Stomach (tissue), 4 donors: ENCODE data around the gene MRPL33.

ENCODE experiments used
- EP300 ChIP-seq: sonication (generic); formaldehyde crosslinking; IDR thresholded peaks from one replicate; pipeline ENCODE4 v1.6.1; 2017; ENCODE audit warnings: antibody characterized with exemption
- POLR2A ChIP-seq, 4 donors: fragments of 450-650 bp; IDR thresholded peaks; one replicate each; pipeline ENCODE4 v1.6.1; 2016; ENCODE audit warnings: antibody characterized with exemption in 4 of 4, control low read depth in 2 of 4, mild to moderate bottlenecking in 1 of 4, moderate library complexity in 1 of 4
- POLR2AphosphoS5 ChIP-seq, 3 donors: sonication (generic); formaldehyde crosslinking; IDR thresholded peaks; one replicate each; pipeline ENCODE4 v1.6.1; 2016; ENCODE audit warnings: antibody characterized with exemption in 3 of 3
- TF ChIP-seq, protein P1 (sequence below), 7 experiments: fragments of 450-650 bp in 4 of 7; fragments of 200-600 bp in 3 of 7; sonication (generic) in 3 of 7; IDR thresholded peaks; one replicate each; pipeline ENCODE4 v1.5.1; 2016 to 2019; ENCODE audit warnings: antibody characterized with exemption in 7 of 7, control low read depth in 2 of 7, mild to moderate bottlenecking in 1 of 7

DNA sequence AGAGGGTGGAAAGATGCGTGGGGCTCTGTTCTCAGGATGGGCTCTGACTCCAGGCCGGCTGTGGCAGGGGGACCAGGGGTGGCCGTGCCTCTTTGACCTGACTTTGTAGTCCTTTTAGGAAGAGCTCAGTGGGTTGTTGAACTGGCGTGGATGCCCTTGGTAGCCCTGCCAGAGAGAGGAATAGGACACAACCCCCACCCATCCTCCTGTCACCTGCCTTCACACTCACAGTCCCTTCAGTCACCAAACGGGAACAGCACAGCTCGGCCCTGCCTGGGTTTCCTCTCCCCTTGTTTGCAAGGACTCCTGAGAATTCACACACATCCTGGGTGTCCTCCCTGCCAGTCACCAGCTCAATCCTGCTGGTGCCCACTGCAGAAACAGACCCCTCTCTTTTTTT is 20.1 kb upstream of the MRPL33 start:
- TF ChIP-seq, protein P1, sequence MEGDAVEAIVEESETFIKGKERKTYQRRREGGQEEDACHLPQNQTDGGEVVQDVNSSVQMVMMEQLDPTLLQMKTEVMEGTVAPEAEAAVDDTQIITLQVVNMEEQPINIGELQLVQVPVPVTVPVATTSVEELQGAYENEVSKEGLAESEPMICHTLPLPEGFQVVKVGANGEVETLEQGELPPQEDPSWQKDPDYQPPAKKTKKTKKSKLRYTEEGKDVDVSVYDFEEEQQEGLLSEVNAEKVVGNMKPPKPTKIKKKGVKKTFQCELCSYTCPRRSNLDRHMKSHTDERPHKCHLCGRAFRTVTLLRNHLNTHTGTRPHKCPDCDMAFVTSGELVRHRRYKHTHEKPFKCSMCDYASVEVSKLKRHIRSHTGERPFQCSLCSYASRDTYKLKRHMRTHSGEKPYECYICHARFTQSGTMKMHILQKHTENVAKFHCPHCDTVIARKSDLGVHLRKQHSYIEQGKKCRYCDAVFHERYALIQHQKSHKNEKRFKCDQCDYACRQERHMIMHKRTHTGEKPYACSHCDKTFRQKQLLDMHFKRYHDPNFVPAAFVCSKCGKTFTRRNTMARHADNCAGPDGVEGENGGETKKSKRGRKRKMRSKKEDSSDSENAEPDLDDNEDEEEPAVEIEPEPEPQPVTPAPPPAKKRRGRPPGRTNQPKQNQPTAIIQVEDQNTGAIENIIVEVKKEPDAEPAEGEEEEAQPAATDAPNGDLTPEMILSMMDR (IDR thresholded peaks at IDR 0.05), result no peak
- TF ChIP-seq EP300 (no peak), POLR2A (IDR thresholded peaks at IDR 0.05) (no peak), POLR2AphosphoS5 (IDR thresholded peaks at IDR 0.05) (no peak)
